Stimulated activated CD4-positive, alpha-beta T cell treated with anti-CD3 and anti-CD28 coated beads, TNF-alpha, amount 100 ng/mL, for 4 hours (primary cell): ENCODE measurements around the gene TRAF3.

ENCODE experiments used
- DNase-seq, 3 experiments: peaks; one replicate each; pipeline ENCODE4 v3.0.0-alpha.2; 2020; ENCODE audit warnings: low read depth in 3 of 3

Gene TRAF3

DNA sequence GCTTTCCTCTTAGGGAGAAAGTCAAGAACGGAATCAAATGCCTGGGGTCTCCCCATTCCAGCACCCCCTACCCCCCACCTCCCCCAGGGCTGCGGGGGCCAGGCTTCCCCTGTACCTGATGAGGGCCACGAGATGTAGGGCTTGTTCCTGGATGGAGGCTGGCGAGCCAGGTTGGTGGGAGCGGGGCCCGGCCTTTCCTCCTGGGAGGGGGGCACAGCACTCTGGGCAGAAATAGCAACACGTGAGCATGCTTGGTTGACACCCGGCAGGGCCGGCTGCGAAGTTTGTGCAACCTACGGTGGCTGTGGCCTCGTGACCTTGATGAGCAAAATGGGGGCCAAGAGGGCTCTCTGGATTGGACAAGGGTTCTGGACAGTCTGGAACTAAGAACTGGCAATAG, 160.9 kb downstream of the TRAF3 start:
- no peak for DNase-seq

DNA sequence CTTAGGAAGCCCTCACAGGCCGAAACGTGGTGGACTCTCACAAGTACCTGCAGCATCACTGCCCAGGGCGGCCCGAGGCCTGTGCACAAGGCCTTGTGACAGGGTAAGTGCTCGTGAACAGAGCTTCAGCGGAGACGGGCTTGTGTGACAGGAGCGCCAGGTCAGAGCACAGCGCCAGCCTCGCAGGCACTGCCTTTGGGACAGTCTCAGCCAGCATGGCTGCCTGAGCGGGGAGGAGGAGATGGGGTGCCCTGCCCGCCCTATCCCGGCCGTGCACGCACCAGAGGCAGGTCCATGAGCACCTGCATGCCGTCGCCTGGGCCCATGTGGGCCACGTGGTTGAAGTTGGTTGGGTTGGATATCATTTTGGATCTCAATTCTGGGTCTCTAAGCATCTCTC, 162.1 kb downstream of the TRAF3 start:
- no peak for DNase-seq

- DNase-seq, result no peak
Measured at GRCh38 chr14:102939820-102940561, 162.7 kb downstream of the TRAF3 start.

- no peak for DNase-seq
Measured at GRCh38 chr14:102940729-102941362, 163.6 kb downstream of the TRAF3 start.

- no peak for DNase-seq
Measured at GRCh38 chr14:102941419-102942011, 164.3 kb downstream of the TRAF3 start.

- no peak for DNase-seq
Measured at GRCh38 chr14:102942069-102942468, 164.8 kb downstream of the TRAF3 start.

- no peak for DNase-seq
Measured at GRCh38 chr14:102943454-102943853, 166.2 kb downstream of the TRAF3 start.

DNA sequence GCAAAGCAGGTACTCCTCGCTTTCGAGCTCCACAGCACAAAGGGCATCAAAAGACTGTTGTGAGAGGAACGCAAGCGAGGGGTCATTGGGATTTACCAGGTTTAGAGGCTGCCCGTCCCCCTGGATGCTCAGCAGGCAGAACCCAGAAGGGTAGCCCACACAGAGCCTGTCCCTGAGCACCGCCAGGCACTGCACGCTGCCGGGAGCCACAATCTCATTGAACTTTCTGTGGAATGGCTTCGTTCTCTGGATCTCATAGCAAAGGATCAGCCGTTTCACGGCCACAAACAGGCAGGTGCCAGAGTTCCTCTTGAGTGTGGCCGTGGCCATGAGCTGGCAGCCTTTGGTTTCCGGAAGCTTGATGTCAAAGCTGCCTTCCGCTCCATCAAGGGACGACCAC, 166.7 kb downstream of the TRAF3 start:
- no peak for DNase-seq

DNA sequence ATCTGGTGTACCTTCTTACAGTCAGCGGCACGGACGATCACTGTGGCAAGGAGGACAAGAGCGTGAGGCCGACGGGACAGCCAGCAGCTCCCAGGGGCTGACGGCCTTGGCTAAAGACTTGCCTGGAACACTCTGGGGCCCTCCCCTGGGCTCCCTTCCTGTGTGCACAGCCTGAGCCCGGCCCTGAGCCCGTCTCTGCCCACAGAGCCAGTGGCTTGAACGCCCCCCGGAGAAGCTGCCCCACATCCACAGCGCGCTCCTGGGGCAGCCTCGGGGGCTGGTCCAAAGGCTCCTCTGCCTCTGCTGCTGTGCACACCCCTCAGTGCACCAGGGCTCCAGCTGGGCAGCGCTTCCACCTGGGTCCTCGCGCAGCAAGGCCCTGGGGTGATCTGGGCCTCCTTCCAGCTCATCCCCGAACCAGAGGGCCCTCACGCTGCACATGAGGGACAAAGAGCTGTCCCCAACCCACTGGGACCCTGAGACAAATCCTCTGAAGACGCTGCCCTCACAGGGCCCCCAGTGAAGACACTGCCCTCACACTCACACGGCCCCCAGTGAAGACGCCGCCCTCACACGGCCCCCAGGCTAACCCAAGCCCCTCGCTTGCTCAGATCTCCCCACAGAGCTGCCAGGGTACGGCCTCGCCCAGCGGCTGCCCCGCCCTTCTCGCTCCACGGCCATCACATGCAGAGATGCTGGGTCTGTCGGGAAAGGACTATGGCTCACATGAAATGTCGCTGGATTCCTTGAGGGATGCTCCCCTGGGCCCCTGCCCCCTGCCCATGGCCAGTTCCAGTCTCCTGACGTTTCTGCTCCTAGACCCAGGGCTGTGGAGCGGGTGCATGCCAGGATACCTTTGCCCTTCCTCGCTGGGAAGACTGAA, 167.4 kb downstream of the TRAF3 start:
- DNase-seq, result no peak

- no peak for DNase-seq
Measured at GRCh38 chr14:102945346-102946130, 168.3 kb downstream of the TRAF3 start.

DNA sequence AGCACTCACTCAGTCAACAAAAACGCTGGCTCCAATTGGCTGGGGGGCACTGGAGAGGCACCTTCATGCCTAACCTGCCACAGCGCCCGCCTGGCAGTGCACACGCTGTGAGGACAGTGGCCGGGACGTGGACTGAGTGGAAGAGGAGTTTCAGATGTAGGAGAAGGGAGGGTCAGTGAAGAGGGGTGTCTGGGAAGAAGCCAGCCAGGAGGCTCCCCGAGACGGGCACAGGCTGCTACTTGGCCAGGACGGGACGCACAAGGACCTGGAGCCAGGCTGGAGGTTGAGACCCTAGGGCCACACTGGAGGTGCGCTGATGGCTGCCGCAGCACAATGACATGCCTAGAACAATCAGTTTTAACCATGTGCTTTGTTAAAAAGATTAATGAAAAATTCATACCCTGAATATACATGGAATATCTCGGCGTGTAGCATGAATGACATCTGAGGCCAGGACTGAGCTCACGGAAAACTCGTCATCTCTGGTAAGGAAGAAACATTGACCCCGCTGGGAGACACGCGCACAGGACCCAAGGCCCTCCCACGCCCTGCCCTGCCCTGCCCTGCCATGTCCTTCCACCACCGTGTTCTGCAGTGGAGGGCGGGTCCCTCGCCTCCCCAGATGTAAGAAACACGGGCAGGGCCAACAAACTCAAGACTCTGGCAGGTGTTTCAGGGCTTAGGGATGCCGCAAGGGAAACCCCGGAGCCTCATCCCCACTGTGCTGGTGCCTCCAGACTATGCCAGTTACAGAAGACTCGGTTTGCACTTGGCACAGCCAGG, 170.3 kb downstream of the TRAF3 start:
- no peak for DNase-seq

DNA sequence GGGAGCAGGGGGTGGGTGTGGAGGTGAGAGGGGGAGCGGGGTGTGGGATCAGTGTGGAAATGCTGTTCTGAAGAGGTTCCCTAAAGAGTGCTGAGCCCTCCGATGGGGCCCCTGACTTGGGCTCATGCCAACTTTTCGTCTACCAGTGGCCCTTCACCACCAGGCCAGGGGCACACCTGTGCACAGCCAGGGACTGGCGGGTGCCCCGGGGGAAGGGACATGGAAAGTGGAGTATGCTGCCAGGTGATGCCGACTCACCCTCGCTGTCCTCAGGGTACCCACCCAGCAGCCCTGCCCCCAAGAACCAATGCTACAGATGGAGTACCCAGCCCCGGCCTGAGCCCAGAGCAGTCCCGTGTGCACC, 171.4 kb downstream of the TRAF3 start:
- no peak for DNase-seq

GRCh38 chr14:102949062-102949800, 172.0 kb downstream of the TRAF3 start:
- peak in 1 of 3 experiments; percentile 22 for DNase-seq

DNA sequence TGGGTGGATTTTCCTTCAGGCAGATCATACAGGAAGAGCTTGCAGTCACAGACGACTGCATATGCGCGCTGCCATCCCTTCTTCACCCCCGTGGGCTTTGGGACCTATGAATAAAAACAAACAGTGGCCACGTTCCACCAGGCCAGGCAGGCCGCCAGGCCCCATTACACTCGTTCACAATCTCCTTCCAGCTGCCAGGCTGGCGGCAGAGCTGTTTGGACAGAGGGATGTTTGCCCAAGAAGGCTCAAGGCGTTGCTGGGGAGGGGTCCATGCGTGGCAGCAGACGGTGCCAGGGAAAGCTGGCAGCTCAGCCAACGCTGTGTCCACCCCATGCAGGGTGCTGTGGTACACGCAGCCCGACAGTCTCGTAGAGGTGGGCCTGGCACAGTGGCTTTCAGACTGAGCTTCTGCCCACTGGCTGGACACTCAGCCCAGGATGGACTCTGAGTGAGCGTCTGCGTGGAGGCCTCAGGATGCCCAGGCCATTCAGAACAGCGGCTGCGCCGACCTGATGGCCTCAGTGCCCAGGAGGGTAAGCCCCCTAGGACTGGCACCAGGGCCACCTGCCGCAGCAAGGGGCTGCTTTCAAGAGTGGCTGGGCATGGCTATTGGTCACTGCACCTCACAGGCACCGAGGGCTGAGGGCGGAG, 172.7 kb downstream of the TRAF3 start:
- DNase-seq, result no peak

GRCh38 chr14:102951034-102951433, 173.8 kb downstream of the TRAF3 start:
- DNase-seq, result no peak

DNA sequence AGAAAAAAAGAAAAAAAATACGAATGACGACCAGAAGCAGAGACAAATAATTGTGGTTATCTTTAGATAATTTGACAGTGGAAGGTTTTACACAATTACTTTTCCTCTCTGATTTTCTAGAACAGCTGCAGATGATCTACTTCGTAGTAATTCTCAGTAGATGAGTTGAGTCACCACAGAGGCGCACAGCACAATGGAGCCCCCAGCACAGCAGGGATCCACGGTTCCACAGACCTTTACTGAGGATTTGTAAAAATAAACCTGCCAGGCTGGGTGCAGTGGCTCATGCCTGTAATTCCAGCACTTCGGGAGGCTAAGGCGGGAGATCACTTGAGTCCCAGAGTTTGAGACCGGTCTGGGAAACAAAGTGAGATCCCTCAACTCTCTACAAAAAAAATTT, 174.6 kb downstream of the TRAF3 start:
- DNase-seq, result no peak

GRCh38 chr14:102952276-102952675, 175.0 kb downstream of the TRAF3 start:
- DNase-seq, result no peak

DNA sequence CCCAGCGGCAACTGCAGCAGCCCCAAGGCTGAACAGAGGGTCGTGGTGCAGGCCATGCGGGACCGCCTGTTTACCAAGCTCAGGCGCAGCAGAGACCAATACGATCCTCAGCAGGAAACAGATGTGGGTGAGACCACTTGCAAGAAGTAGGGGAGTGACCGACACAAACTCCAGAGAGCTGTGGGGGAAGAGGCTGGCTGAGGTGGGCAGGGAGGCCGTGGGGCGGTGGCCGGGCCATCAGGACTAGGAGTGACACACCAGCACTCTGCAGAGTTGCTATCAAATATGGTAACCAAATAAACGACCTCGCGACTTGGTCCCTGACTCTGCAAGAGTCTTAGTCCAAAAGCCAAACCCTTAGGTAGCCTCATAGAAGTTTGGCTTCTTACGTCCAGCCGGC, 175.9 kb downstream of the TRAF3 start:
- DNase-seq, result no peak

- DNase-seq, result no peak
Measured at GRCh38 chr14:102954081-102954789, 177.0 kb downstream of the TRAF3 start.
